IPS DF 4.7 (cell line): ENCODE data around the gene ITSN2.

Experiments
- DNase-seq: peaks from one replicate; pipeline ENCODE4 v3.0.0-alpha.2; 2013; ENCODE audit warnings: low spot score; ENCODE audit errors: extremely low read depth

Gene ITSN2

DNA sequence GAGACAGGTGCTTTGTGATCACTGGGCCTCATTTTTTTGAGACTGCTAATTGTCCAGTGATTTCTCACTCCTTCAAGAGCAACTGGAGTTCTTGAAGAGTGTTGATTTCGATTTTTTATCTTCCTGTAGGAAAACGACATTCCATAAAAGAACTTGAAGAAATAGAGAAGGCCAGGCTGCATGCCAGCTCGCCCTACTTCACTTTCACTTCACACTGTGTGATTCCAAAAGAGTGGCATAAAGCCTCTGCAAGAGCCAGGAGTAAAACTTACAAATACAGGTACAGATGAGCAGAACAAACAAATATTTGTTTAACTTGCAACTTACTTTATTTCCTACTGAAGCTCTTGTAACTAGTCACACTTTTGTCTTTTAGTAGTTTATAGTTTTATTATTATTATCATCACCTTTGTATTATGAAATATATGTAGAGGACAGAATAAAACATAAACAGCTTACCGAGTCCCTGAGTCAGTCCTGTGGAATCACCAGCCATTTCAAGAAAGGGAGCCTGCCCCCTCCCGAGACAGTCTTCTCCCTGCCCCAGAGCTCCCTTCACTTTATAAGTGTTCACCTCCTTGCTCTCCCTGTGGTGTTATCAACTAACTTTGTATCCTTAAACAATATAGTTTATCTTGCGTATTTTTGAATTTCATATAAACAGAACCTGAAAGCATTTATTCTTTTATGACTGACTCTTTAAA, 176.8 kb downstream of the ITSN2 start:
- no peak for DNase-seq

DNA sequence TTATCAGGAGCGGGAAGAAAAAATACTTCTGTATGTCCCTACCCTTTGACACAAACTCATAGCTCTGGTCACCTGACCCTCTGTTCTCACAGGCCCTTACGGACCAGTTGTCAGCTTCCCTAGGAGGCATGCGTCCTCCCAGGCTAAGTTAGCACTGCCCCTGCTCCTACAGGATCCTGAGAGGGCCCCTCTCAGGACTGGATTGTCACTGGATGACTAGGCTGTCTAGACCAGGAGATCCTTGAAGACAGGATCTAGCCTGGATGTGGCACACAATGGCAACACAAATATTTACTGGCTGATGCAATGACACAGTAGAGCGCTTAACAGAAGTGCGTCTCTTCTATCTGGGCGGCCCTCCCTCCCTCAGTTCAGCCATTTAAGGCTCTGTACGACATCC, 177.8 kb downstream of the ITSN2 start:
- DNase-seq: no peak

DNA sequence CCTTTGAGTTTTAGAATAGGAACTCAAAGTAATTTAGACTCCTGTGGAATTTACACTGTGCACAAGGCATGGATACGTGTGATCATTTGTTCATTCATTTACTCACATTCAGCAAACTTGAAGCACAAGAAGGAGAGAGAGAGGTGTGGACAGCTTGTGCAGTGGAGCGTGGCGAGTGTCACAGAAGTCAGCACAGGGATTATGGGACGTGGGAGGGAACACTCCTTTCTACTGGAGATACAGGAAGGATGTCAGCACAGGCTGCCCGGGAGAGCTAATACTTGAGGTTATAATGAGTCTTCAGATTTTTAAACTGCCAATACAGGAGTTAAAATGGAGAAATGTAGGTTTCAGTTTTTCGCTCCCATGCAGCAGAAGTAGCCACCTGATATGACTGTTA, 178.5 kb downstream of the ITSN2 start:
- DNase-seq: no peak

DNA sequence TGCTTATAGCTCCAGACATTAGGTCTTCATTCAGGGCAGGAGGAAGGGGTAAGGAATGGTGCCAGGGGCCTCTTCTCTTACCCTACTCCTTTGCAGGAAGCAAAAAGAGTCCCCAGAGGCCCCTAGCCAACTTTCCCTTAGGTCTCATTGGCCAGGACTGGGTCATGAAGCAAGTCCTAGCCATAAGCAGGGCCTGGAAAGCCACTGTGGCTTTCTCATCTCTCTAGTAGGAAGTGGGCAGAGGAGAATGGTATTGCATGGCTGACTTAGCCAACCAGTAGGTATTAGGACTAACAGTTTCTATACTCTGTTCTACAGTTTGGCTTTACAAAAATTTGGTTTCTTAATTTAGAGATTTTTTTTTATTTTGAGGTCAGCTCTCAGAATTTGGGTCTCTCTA, 180.7 kb downstream of the ITSN2 start:
- no peak for DNase-seq

DNA sequence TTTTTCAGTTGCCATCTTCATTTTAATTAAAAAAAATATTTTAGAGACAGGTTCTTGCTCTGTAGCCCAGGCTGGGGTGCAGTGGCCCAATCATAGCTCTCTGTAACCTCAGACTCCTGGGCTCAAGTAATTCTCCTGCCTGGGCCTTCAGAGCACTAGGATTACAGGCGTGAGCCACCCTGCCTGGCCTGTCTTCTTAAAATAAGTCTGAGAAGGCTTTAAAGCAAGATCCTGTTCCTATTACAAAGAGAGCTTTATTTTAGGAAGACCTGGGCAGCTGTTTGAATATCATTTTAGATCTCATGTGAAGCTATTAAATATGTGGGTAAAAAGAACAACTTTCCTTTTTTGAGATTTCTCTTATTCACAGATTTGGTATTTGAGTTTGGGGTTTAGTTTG, 184.0 kb downstream of the ITSN2 start:
- DNase-seq: no peak

DNA sequence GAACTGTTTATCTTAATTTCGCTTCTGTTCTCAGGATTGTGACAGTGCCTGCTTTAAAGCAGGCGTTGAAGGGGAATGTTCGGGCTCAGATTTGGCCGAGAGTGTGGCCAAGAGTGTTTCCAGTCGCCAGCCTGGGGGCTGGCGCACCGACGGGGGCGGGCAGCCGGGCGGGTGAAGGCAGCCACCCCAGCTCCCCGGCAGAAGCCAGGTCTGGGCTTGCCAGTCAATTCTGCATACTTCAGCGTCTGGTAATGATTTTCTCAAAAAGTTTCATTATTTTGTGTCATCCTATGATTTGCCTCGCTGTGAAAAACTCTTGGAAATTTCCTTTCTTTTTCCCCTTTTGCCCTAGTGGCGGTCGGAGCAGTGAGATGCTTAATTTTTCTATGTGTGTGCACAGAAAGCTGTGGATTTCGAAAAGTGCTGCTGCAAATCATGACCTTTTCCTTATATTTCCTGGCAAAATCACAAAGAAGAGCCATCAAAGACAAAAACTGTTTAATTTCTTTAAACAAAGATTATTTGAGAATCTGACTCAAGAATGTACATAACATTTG, 184.6 kb downstream of the ITSN2 start:
- no peak for DNase-seq

DNA sequence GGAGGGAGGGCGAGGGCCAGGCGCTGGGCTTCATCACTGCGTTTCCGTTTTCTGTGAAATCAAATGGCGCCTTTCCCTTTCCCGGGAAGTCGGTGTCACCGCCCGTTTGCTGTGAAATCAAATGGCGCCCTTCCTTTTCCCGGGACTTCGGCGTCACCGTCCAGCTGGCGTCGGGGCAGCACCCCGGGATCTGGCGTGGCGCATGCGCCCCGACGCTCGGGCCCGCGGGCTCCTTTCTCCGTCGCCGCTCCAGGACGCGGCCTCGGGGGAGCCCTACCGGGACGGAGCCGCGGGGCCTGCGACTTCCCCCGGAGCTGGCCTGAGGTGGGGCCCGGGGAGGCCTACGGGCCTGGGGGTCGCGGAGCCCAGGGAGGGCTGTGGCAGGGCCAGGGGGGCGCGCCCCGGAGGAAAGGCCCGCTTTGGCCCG, 185.5 kb downstream of the ITSN2 start, which contains the start of gene FAM228A:
TSS of gene FAM228A (plus strand) at position 203 of the 427 bp plus-strand sequence. CDS start 428 bp downstream, outside the sequence.
- DNase-seq: no peak

DNA sequence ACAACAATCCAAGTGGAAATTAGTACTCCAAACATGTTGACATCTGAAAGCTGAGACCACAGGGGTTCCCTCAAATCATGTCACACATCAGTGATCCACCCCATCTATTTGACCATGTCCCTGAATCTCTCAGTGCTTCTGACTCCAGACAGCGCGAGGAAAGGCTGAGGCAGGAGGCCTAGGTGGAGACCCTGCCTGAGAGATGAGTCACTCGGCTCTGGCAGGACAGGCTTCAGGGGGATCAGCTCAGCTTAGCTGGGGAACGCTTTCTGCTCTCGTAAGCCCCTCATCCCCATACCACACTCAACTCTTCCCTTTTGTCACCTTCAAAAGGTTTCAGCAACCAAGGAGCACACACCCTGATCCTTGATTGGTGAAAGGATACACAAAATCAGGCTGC, 191.3 kb downstream of the ITSN2 start:
- no peak for DNase-seq

DNA sequence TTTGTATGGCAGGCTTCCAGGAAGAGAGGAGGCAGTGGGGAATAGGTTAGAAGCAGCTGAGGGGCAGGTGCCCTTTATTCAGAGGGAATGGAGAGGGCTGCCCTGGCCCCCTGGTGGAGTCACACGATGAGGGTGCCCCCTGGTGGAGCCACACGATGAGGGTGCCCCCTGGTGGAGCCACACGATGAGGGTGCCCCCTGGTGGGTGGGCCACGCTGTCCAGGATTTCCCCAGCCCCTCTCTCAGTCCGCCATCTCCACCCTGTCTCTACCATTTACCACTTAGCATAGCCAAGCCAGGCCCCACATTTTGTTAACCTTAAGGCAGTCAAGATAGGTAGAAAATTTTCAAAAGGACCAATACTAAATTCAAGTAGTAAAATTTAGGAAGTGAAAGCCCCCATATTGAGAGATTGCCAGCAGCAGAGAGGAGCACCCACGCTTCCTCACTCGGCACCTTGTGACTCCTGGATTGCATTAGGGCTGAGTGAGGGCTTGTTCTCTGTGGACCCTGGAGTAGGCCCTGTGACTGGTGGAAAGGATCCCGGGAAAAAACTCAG, 195.8 kb downstream of the ITSN2 start:
- peak; percentile 22 for DNase-seq

DNA sequence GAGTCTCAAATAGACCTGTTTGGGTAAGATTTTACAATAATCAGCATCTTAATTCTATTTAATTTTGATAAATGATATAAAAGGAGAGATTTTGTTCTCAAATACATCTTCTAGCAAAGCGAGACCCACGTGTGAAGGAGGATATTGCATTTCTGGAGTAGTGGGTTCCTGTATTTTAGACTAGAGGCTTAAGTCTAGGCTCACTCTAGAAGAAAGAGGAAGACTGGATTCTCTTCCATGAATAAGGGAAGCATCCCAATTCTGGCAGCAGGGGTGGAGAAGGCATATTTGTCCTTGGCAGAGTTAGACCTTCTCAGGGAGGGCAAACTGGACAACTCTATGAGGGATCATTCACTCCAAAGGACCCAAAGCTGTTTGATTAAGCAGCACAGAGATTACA, 196.7 kb downstream of the ITSN2 start:
- no peak for DNase-seq

DNA sequence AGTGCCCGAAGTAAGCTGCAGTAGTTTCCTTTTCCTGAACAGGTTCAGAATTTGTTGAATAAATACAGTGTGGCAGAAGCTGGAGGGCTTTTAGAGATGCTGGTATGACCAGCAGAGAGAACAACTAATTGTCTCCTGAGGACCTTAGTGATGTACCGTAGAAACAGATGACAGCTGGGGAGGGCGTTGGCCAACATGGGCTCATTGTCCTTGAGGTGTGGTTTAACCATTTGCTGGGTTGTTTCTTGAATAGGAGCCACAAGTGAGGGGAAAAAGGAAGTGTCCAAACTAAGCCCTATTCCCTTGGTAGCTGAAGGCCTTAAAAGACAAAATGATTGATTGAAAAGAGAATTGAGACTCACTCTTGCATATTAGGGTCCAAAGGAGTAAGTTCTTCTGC, 197.2 kb downstream of the ITSN2 start:
- no peak for DNase-seq

DNA sequence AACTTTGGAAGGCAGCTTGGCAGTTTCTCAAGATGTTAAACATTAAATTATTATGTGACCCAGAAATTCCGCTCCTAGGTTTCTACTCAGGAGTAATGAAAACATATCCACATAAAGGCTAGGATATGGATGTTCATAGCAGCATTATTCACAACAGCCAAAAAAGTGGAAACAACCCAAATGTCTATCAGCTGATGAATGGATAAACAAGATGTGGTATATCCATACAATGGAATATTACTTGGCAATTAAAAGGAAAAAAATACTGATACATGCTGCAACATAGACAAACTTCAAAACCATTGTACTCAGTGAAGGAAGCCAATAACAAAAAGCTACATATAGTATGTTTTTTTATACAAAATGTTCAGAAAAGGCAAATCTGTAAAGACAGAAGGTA, 197.8 kb downstream of the ITSN2 start:
- DNase-seq: no peak

DNA sequence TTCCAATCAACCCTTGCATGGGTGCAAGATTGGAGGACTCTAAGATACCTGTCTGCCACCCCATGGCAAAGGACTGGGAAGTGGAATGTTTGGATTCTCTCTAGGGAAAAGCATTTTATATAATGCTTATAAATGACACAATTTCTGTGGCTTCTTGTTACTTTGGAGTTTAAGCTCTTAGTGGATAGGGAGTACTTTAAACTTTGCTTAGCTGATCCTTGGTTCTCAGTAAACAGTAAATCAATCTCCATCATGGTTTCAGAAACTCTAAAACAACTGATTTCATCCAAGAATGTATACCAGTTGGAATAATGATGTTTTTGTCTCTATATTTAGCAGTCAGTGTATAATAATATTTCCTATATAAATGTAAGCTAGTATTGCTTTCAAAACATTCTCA, 199.6 kb downstream of the ITSN2 start:
- DNase-seq: no peak

DNA sequence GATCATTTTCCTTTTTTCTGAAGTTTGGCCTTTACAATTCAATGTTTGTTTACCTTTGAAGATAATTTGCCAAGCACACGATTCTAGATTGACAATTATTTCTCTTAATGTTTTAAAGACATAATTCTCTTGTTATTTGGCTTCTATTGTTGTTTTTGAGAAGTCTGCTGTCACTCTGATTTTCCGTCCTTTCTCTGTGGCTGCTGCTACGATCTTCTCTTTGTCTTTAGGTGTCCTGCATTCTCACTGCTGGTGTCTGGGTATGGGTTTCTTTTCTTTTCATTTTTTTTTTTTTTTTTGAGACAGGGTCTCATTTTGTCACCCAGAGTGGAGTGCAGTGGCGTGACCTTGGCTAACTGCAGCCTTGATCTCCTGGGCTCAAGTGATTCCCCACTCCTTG, 200.6 kb downstream of the ITSN2 start:
- DNase-seq: no peak

DNA sequence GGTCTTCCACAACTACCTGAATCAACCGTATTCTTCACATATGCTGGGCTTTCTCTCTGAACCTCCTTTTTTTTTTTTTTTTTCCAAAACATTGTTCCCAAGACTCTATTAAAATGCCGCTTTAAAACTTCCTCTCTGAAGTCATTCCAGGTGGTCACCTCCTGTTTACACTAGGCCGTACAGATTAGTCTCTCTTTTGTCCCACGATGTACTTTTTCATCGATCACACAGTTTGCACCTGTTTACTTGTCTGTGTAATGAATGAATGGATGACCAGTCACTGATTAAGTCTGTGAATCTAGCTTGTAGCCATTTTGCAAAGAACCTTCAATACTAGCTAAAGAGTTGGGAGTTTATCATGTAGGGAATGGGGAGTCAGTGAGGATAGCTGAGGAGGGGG, 202.2 kb downstream of the ITSN2 start:
- DNase-seq: no peak

DNA sequence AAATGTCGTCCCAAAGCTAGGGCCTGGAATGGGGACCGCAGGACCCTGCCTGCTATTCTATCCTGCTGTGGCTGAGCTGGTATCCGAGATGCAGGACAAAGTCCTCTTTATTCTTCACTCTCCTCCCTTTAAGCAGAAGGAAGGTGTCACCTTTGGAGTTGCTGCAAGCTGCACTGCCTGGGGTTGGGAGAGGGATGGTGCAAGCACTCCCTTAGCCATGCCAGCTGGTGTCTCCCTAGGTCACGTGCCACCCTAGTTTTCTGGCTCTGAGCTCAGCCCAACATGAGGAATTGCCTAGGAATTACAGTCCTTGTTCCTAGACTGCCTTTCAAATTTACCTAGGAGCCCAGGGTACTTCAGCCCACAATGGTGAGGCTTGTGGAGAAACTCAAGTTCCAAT, 206.9 kb downstream of the ITSN2 start:
- no peak for DNase-seq
